IPS DF 4.7 (cell line): ENCODE measurements around the gene ZNF827.

ENCODE experiments used
- DNase-seq: peaks from one replicate; pipeline ENCODE4 v3.0.0-alpha.2; 2013; ENCODE audit warnings: low spot score; ENCODE audit errors: extremely low read depth

The ZNF827 gene

DNA sequence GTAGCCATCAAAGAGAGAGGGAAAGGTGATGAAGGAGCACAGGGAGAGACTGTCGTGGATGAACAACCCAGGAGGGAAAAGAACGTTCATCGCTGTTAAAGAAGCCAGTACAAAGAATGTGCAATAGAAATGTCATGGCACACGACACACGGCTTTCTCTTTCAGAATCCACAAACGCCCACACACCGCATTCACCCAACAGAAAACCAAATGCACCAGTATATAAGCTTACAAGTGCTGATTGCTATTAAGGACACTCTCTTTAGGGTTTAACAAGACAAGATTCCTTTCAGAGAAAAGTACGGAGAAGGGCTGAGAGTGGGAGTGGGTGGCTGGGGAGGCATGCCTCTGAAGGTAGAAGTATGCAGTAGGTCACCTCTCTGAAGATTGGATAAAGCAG lies 178.4 kb downstream of the ZNF827 start:
- DNase-seq = no peak

DNA sequence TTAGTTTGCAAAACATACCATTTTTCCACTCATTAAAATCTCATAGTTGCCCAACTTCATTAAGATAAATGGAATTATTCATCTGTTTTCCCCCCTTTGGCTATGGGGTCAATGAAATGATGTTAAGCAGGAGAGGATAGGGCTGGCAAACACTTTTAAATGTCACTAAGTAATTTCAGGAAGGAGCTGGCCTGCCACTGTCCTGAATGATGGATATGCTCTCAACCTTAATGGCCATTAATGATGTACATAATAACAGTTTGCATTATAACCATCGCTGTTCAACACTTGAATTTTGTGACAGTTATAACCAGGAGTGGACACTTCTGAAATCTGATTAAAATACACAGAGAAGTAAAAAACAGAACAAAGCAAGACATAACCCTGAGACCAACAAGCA lies 181.4 kb downstream of the ZNF827 start:
- no peak for DNase-seq

DNA sequence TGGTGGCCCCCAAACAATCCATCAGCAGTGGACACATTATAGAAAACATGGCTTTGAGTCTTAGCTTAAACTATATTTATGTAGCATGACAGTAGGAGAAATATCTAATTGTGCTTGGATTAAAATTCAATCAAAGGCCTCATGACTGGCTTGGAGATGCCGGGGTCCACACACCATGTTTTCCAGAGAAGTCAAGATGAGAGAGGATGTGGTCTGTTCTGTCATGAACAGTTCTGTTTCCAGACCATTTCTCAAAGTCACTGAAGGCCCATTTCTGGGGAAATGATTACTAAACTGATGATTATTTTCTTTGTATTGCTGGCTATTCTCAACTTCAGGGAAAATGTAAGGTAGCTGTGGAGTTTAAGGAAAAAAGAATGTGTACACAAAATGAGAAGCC lies 182.4 kb downstream of the ZNF827 start:
- no peak for DNase-seq

DNA sequence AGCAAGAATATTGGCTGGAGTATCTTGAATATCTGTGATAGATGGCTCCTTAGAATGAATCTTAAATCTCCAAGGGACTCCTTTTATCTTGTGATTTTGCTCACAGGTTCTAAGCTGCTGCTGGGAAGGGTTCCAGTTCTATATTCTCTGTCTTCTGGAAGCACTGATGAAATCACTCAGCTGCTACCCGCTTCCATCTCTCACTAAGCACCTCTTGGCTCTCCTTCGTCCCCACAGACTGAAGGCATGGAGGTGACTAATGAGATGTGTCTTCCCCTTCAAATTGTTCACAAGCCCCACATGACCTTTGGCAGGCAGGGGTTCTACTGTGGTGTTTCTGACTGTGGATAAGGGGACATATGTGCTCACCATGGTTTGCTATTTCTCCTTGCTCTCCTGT lies 182.8 kb downstream of the ZNF827 start:
- no peak for DNase-seq

DNA sequence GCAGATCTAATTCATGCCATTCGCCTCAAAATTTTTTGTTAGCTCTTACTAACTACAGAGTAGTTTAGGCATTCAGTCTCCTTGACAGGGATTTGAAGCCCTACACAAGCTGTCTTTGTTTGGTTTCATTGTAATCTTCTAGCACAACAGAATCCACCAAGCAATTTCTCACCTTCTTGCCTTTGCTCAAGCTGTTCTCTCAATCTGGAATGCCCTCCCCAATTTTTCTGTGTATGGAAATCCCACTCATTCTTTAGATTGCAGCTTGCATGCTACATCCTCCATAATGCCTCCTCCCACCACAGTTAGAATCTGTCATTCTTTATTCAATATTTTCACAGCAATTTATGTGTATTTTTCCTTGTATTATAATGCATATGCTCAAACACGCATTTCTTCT lies 195.0 kb downstream of the ZNF827 start:
- no peak for DNase-seq

DNA sequence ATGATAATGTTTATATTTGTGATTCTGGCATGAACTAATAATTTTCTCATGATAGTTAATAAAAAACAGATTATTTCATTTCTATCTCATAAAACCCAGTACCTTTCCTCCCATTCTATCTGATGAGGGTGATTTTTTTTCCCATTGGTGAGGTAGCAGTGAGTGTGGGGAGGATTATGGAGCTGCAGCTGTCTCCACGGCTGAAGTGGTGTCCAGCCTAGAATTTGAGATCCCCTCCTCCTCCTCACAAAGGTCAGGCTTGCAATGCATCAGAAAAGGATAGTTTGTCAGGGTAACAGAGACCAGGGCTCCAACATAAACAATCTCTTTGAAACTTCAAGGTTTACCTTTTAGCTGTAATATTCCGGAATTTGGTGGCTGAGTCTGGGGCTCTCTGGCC lies 197.8 kb downstream of the ZNF827 start:
- no peak for DNase-seq

DNA sequence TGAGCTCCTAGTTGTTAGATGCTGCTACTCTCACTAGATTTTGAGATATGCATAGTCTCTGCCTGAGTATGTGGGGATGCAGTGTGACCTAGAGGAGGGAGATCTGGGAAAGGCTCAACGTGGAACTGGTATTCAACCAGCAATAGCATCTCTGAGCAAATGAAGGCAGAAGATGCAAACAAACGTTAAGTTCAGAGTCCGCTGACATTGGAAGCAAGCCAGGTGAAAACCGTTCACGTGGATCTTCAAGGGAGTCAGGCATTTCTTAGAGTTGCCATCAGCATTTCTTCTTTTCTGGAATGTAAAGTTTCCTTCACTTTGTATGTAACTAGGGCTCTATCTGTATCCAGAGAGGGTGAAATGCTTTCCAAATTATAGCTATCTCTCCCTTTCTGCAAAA lies 198.8 kb downstream of the ZNF827 start:
- DNase-seq = no peak

DNA sequence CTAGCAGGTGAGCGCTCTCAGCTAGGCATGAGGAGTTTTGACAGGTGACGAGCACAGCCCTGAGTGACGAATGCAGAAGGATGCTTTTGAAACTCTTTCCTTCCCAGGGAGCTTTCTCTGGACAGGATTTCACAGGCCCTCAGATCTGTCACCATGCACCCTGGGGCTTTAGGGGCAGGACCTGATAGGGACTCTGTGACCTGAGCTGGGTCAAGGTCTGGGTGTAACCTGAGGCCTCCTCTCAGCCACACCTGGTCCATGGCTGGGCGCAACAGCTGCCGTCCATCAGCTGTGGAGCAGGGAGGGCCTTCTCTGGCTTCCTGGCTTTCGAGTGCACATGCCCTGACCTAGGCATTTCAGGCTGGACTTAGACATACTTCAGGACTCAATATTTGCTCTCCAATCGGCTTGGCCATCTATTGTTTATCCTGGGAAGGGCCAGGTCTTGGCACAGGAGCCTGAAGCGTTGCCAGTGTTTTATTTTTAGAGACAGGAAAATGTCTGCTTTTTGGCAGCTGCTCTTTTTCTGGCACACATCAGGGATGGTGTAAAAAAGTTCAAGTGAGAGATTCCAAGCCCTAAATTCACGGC lies 202.3 kb downstream of the ZNF827 start:
- DNase-seq = no peak

DNA sequence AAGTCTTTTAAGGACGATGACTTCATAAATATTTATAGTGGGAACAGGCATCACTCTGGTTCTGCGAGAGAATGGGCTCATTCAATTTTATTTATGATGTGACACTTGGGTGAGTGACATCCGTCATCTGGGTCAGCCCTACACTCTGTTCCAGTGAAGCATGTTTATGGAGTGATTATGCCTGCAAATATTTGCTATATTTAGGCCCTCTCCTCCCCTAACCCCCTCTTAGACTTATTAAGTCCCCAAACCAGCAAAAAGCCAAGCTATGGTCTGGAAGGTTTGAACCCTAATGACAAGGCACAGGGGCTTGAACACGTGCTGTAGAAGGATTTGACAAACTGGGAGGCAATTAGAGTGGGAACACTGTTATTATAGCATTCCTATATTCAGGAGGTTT lies 202.8 kb downstream of the ZNF827 start:
- no peak for DNase-seq

DNA sequence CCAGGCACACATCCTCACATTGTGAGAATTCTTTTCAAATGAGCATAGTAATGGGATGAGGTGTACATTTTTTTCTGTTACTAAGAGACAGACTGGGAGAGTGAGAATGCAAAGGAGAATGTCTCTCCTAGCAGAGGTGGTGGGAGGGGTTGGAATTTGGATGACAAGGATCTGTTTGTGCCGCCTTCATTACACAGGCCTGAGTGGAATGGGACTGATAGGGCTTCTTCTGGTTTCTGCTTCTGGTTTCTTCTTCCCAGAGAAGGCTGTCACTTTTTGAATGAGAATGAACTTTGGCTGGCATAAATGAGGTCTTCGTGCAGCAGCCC lies 203.3 kb downstream of the ZNF827 start:
- no peak for DNase-seq

DNA sequence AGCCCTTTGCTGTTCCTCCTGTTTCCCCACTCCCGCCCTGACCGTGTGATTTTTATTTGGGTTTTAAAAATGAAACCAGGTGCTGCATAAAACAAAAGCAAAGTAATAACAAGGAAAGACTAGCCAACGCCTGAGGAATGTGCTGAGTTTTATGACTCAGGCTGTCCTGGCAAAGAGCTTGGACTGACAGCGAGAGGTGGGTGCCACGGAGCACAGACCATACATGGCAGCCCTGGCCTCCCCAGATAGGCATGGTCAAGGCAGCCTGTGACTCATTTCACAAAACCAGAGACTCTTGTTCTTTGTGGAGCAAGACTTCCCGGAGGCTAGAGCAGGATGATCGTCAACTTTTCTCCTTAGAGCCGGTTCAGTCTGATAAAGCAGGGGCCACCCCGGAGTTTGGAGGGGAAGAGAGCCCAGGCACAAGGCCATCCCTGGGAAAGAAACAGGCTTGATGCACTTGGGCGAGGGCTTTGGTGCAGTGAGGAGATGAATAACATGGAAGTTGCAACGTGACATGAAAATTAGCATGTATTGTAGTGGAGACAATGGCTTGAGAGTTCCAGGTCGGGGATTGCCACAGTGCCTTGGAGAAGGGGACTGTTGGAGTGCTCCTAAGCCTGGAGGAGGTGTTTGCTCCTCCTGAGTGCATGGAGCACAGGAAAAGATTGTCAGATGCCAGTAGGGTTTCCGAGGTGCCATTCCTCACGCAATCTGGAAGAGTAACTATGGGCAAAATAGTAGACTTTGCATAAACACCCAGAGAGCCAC lies 203.9 kb downstream of the ZNF827 start:
- no peak for DNase-seq

DNA sequence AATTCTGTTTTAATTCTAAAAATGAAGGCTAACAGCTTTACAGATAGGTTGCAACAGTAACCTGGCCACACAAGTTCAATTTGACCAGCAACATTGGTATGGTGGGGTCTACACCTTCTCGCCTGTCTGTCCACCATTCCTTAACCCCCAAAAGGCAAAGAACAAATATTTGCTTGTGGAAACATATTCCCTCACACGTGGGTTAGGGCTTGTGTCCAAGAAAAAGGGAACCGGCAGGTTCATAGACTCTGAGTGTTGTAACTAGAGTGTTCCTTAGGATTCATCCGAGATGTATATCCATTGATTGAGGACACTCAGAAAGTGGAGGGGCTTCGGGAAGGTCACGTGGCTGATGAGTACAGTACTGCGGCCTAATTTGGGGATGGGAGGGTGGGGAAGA lies 204.6 kb downstream of the ZNF827 start:
- DNase-seq = no peak

DNA sequence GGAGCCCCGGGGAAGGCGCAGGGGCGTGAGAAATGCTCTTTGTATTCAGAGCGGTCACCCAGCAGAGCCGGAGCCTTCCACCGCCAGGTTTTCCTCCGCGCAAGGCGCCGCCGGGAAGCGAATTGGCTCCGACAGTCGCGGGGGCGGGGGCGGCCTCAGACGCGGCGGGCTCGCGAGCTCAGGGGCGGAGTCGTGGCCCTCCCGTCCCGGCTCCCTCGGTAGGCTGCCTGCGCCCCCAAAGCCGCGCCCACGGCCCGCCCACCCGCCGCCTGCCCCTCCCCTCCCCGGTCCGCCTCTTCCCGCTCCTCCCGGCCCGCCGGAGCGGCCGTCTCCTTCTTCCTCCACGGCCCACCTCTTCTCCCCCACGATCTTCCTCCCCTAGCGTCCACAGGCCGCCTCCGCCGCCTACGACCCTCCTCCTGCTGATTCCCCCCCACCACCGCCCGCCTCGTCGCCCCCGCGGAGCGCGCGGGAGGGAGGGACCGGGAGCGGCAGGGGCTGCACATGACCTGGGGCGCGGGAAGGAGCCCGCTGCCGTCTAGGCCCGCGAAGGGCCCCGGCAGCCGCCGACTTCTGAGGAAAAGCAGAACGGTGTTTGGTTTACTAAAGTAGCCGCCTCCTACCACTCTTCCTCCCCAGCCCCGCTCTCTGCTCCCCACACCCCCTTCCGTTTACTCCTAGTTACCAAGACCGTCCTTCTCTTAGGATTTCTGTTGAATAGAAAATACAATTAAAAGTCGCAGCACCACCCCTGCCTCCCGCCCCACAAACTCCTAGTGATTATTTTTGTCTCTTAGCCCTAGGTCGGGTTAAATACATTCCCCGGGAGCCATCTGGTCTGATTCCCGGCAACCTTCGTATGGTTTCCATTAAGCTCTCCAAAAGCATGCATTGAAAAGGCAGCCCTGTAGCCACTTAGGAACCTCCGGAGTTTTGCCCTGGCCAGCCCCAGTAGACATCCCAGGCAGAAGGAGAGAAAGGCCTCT lies 205.4 kb downstream of the ZNF827 start:
- DNase-seq = peak; percentile 66

DNA sequence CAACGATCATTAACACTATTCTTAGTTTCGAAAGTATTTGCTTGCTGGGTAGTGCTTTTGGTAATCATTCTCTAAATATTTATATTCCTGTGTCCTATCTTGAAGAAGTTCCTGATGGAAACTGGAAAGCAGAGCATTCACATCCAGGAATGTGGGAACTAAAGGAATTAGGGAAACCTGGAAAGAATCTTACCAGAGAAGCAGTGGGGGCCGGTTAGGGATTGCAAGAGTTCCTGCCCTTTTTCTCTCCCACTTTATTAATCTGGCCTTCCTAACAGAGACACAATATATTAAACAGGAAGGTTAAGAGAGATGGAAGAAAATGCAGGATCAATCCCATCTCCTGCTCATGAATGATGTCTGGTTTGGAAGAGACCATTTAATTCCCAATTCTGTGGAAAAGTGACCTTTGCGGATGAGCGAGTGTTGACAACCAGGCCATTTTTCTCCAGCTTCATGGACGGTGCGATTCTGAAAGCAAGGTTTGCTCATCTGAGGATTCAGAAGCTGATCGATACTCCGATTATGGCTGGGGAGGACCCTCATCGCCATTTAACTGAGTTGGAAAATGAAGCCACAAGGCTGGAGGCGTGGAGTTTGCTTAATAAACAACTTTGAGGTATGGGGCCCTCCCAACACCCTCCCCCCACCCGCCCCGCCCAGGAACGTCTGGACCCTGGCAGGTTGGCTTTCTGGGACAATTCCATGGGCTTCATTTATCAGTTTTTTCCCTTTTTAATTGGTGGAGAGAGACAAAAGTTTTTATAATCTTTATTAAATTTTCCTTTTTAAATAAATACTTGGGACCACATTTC lies 206.4 kb downstream of the ZNF827 start:
- DNase-seq = no peak

DNA sequence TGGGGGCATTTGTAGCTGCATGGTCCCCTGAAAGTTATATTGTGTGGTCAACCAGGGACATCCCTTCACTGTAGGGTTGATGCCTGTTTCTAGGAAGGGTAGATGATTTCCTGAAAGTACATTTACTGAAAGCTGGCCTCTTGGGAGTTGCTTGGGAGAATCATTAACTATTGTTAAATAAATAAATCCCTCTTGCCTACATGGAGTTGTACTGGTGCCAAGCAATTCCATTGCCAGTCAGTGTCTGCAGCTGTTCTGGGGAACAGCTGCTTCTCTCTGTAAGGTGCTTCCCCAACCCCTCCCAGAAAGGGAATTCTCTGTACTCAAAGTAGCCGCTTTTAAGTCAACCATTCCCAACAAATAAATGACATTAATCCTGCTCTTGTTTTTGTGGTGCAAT lies 207.6 kb downstream of the ZNF827 start:
- no peak for DNase-seq

DNA sequence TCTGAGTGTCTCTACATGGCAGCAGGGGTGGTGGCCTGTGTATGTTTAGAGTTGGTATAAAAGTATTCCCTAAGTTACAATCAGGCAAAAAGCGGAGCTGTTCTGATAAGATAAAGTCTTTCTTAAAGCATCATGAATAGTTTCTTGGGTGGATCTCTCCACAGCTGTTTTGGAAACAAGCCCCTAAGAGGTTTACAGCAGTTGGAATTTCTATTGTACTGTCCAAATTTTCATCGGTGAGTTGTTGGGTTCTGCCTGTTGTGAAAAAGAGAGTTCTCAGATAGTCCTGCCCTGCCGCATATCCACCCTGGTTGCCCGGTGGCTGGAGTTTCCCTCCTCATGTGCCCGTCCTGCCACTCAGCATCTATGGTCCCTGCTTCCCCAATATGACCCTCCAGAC lies 208.6 kb downstream of the ZNF827 start:
- DNase-seq = no peak

DNA sequence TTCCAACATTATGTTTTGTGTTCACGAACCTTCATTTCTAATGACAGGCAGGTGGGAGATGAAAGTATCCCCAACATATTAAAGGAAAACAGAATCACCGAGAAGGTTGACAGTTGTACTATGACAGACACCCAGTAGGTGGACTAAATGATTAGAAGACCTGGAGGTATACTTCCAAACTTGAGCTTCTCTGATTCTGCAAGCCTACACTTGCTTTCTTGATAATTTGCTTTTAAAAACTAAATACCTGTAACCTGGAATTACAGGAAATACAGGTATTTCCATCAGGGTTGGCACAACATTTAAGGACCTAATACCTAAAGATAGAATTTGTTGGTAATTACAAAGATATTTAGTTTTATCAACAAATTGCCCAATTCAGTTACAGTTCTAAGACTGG lies 215.3 kb downstream of the ZNF827 start:
- DNase-seq = no peak

DNA sequence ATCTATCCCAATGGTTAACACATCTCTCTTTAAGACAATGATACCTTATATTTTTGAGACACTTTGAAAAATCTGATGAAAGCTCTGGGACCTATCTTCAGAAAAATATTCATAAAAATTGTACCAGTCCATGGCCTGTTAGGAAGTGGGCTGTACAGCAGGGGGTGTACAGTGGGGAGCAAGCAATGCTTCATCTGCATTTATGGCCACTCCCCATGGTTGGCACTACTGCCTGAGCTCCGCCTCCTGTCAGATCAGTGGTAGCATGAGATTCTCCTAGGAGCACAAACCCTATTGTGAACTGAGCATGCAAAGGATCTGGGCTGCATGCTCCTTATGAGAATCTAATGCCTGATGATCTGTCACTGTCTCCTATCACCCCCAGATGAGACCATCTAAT lies 216.1 kb downstream of the ZNF827 start:
- DNase-seq = no peak

DNA sequence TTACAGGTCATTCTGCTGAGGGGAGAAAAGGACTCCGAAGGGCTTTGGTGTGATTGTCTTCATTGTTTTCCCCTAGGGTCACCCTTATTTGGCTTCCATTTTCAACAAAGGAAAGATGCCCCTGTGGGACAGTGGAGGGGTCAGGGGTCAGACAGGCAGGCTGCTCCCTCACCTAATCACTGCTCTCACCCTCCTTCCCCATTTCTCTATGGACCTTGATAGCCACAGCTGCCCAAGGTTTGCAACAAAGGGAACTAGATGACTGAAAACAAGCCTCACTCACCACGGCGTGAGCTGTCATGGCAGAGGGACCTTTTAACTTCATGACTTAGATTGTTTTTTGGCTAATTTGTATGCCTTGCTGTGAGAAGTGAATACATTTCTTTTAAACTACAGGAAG lies 218.0 kb downstream of the ZNF827 start:
- no peak for DNase-seq

DNA sequence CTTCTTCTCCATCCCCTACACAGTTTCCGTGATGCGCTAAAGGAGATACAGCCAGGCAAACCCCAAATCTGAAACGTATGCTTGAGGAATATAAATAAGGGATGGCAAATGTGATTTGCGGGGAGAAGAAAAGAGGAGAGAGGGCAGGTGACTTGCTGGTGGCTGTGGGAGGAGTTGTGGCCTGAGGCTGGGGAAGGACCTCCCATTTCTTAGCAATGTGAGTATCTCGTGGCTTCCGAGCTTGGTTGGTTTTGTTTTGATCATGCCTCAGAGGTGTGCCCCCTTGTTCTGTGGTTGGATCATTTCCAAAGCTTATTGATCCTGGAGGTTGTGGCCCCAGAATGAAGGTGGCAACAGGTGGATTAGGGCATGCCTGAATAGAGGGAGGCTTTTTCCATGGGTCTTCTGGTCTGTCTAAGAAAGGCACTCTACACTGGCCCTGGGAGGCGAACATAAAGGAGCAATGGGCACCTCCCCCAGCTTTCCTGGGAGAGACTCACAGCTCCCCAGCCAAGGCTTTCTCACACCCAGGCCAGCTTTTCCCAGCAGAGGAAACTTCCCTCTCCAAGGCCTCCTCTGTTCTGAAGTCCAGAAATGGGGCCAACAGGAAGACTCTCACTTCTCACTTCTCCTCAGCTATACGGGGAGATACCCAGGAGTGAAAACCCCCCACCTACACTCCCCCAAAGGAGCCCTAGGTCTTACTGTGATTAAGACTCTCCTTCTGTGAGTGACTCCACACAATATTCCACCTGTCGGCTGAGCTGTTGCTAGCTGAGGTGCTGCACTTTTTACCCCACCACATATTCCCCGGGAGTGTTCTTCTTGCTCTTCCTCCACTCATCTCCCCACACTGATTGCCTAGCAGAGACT lies 218.6 kb downstream of the ZNF827 start:
- no peak for DNase-seq
